AG09319 (cell line): Measurements from ENCODE around the gene SLC9A9.

Source experiments
- DNase-seq: peaks from one replicate; pipeline ENCODE4 v3.0.0-alpha.2; 2010; ENCODE audit warnings: low read depth; ENCODE audit errors: extremely low read depth
- CTCF ChIP-seq: IDR thresholded peaks from 2 replicates; pipeline ENCODE4 v1.5.1; 2011; ENCODE audit warnings: low read depth, mild to moderate bottlenecking, inconsistent platforms, low read length, moderate library complexity

Gene SLC9A9

GRCh38 chr3:143418391-143418790, 429.9 kb downstream of the SLC9A9 start:
- no peak for TF ChIP-seq CTCF
- no peak for DNase-seq

GRCh38 chr3:143416229-143416628, 432.0 kb downstream of the SLC9A9 start:
- no peak for TF ChIP-seq CTCF
- DNase-seq: no peak

- no peak for DNase-seq
- TF ChIP-seq CTCF: no peak
Measured at GRCh38 chr3:143414571-143415253, 433.6 kb downstream of the SLC9A9 start.

- DNase-seq: no peak
- no peak for TF ChIP-seq CTCF
Measured at GRCh38 chr3:143413372-143413771, 434.9 kb downstream of the SLC9A9 start.

- no peak for DNase-seq
- no peak for TF ChIP-seq CTCF
Measured at GRCh38 chr3:143412084-143412483, 436.2 kb downstream of the SLC9A9 start.

- DNase-seq: no peak
- TF ChIP-seq CTCF: no peak
Measured at GRCh38 chr3:143410259-143410658, 438.0 kb downstream of the SLC9A9 start.

GRCh38 chr3:143408771-143409170, 439.5 kb downstream of the SLC9A9 start:
- no peak for TF ChIP-seq CTCF

More at GRCh38 chr3:143408771-143409170, 439.5 kb downstream of the SLC9A9 start:
- DNase-seq: no peak
